T-helper 2 cell (primary cell): ENCODE measurements around the gene F2RL3.
"Not testable (repeated sequence)": the region's sequence is repeated elsewhere in the genome, so short reads cannot be mapped to it uniquely, and the experiment has no call there.

Experiments
- DNase-seq, 5 experiments: peaks; one replicate each; pipeline versions ENCODE4 v3.0.0 to v3.0.0-alpha.2; 2012 to 2022

The F2RL3 gene

DNA sequence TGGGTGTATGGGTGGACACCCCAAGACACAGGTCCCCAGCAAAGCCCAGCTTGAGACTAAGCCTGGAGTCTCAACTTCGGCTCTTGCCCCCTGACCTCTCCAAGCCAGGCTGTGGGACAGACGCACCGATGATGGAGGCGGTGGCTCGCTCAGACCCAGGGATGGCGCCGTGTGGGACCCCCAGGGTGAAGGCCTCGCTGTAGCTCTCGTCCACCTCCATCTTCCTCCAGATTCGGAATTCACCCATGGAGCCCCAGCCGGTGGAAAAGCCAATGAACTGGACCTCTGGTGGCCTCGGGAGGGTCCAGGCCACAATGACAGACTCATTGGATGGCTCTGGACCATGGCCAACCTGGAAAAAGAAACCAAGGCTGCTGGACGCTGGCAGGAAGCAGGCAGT is 39.1 kb downstream of the F2RL3 start:
- DNase-seq, result no peak

DNA sequence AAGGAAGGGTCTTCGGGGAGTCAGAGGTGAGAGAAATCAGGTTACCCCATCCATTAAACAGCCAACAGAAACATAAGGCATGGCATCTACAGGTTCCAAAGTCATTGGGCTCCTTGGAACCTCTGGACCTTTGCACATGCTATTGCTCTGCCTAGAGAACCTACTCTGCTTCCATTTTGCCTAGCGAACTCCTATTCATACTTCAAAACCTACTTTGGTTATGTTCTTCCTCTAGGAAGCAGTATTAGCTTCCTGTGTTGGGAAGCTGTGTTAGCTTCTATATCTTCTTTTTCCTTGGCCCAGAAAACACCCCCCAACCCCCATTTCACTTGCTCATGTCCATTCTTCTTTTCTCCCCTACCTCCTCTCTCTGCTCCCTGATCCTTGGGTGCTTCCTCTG is 39.6 kb downstream of the F2RL3 start:
- no peak for DNase-seq

- no peak for DNase-seq
These were observed 40.1 kb downstream of the F2RL3 start for GRCh38 chr19:16928916-16929315.

GRCh38 chr19:16930753-16931152 is 42.0 kb downstream of the F2RL3 start:
- DNase-seq, result no peak

DNA sequence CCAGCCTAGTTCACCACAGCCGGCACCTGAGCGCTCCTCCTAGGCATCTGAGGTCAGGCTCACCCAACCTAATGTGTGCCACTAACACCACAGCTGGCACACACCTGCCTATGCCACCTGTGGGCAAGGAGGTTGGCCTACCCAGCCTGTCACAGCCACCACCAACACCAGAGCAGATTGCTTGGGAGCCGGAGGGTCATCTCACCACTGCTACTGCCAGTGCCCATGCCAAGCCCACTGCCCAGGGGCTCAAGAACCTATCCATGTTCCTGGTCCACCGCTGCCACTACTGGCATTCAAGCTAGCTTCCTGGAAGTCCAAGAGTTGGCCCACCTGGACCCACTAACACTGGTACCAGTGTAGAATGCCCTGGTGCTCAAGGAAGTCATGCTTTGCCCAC is 42.5 kb downstream of the F2RL3 start:
- DNase-seq, result no peak

GRCh38 chr19:16934489-16934888 is 45.7 kb downstream of the F2RL3 start:
- no peak for DNase-seq

- no peak for DNase-seq
These were observed 48.1 kb downstream of the F2RL3 start for GRCh38 chr19:16936901-16937300.

DNA sequence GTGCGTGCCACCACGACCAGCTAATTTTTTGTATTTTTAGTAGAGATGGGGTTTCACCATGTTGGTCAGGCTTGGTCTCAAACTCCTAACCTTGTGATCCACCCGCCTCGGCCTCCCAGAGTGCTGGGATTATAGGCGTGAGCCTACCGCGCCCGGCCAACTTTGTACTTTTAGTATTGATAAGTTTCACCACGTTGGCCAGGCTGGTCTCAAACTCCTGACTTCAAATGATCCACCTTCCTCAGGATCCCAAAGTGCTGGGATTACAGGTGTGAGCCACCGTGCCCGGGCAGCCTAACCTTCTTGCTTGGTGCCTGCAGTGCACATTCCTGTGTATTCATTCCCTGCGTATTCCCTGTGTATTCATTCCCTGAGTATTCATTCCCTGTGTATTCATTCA is 49.0 kb downstream of the F2RL3 start:
- not testable (repeated sequence) for DNase-seq

- no peak for DNase-seq
These were observed 49.4 kb downstream of the F2RL3 start for GRCh38 chr19:16938211-16938610.

- not testable (repeated sequence) for DNase-seq
These were observed 51.3 kb downstream of the F2RL3 start for GRCh38 chr19:16940063-16940462.

DNA sequence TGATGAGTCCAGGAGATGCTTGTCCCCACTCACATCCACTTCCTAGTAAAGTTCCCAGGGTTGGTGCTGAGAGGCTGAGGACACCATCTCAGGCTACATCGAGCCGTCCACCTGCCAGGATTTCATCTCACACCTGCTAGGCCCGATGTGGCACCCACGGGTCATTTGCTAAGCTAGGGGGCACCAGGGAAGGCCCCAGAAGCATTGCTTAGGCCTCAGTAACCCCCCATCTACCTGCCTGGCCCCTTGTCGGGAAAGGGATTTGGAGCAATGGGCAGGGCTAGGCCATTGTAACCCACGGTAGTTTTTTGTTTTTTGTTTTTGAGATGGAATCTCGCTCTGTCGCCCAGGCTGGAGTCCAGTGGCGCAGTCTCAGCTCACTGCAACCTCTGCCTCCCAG is 51.8 kb downstream of the F2RL3 start:
- DNase-seq, result no peak
